Measurements from ENCODE around the gene URB1. TPM values are rescaled to one million over a fixed set of nuclear protein-coding genes. Genes with fewer than 3 reads are reported as not detected.
A peak's percentile ranks its signal among the peaks of the same experiment; 100 is the strongest.

URB1 gene
- total RNA-seq, 1 donor from 2014 or later = 13.5 TPM

DNA sequence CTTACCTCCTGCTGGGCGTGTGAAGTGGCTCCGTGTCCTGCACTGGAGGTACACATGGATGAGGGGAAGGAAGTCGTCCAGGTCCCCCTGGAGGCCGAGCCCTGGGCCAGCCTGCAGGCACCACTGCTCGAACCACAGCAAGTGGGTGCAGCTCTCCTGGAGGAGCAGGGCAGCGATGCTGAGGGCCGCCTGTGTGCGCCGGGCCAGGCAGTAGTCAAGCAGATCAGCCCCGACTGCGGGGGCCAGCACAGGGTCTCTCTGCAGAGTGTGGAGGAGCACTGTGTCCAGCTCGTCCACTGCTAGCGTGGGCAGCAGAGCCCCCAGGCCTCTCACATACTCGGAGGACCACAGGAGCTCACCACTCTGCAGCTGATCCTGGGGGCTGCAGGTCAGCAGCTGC is 45.9 kb downstream of the URB1 start:
- DNase-seq (ENCODE audit: low read depth in 2 of 2) = no peak

DNA sequence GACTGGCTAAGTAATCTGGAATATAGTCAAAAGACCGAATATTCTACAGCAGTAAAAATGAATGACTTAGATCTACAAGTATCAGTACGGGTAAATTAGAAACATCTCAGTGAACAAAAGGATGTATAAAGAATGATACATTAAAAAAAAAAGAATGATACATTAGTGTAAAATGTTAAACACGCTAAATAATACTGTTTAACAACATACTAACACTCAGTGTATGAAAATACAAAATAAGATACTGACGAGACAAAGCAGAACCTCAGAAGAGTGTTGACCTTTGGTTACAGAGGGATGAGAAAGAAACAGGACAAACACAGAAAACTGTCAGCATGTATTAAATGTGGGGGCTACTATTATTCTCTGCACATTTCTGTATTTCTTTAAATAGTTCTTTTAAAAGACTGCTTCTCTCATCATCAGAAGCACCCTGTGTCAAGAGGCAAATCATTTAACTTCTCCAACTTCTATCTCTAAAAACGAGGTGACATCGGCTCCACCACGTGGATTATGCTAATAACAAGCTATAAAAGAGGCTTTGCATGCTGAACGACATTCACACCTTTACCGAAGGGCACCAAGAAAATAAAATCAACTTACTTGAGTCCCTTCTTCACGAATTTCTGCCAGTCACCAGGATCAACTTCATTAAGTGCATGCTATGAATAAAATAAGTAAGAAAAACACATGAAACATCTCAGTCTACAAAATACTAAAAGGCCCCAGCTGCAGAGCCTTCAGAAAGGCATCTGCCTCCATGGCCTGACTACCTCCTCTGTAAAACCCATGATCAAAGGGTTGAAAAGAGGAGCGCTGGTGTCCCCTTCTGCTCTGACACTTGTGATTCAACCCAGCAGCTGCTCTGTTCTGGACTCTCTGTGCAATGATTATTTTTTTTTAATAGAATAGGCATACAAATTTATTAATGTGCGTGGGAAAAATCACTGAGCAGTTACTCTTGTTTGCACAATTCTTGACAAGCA is 51.7 kb downstream of the URB1 start:
- DNase-seq (ENCODE audit: low read depth in 2 of 2) = no peak

DNA sequence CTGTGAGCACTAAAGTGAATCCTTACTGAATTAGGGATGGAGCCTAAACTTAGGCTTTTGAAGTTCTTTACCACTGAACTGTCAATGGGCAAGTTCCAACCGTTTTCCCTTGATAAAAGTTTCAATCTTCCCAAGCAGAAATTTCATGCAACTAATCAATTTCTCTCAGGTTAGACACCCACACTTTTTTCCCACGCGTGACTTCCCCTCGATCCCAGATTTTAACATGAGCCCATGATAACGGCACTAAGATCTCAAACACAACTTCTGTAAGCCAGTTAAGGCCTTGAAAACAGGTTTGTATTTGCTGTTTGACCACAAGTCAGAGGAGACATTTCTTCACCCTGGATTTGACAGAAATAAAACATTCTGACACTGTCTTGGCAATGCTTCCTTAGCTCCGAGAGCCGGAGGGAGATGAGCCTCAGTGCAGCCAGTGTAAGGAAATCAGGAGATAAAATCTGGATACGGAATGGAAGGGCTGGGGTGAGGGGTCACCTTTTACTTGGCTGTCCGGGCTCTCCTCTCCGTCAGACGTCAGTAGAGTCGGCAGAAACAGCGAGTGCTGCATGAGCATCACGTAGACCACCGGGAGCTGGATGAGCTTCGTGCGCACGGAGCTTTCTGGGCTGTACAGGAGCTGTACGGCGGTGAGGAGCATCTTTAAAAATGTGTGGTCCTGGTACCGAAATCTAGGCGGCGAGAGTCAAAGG is 54.4 kb downstream of the URB1 start:
- DNase-seq (ENCODE audit: low read depth in 2 of 2) = no peak

DNA sequence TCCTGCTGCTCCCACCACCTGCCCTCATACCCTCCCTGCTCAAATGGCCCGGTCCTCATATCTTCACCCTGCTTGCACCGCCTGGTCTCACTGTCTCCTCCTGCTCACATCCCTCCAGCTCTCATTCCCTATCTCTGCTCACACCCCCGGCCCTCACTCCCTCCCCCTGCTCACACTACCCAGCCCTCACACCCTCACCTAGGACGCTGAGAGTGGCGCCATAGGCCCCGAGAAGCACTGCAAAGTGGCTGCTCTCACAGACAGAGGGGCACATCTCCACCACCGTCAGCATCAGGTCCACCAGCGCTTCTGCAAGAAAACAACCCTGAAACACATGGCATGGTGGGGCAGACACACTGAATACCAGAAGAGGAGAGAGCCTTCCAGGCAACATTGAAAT is 55.6 kb downstream of the URB1 start:
- no peak for DNase-seq (ENCODE audit: low read depth in 2 of 2)

GRCh38 chr21:32336711-32337110 is 56.1 kb downstream of the URB1 start:
- DNase-seq (ENCODE audit: low read depth in 2 of 2) = peak in 1 of 2 donors; percentile 28

DNA sequence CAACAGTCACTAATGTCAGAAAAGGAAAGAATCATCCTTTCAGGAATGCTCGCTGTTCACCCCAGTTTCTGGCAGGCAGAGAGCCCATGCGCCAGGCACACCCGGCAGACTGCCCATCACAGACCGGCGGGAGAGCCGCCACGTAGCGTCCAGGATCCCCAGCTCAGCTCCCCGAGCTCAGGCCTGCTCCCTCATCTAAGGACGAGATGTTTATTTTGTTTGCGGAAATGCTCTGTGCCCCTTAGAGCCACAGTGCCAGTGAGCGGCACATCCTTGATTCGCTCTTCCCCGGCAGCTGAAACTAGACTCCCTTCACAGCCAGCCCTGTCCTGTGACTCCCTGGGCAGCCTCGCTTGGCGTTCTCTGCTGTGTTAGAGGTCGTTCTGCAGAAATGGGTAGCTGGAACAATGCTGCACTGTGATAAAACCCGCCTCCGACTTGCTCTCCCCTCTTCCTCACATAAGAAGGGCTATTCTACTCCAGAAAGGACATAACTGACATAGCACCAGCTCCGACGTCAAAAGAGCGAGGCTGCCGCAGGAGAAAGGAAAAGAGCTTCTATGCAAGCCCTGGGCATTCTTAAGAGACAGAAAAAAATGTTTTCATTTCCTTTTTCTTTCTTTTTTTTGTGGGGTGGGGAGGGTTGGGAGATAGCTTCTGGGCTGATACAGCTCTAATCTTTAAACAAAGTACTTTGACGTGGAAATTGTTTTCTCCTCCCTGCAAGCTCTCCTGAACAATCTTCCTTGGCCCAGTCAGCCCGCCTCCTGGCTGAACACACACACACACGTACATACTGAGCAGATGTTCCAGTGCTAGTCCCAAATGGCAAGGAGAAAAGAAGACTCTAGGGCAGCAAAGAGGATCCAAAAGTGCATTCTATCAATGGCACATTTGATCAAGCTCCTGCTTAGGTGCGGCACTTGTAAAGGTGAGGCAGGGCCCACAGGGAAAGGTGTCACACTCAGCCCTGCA is 56.9 kb downstream of the URB1 start:
- no peak for DNase-seq (ENCODE audit: low read depth in 2 of 2)

- no peak for DNase-seq (ENCODE audit: low read depth in 2 of 2)
These were observed 57.8 kb downstream of the URB1 start for GRCh38 chr21:32334980-32335531.

DNA sequence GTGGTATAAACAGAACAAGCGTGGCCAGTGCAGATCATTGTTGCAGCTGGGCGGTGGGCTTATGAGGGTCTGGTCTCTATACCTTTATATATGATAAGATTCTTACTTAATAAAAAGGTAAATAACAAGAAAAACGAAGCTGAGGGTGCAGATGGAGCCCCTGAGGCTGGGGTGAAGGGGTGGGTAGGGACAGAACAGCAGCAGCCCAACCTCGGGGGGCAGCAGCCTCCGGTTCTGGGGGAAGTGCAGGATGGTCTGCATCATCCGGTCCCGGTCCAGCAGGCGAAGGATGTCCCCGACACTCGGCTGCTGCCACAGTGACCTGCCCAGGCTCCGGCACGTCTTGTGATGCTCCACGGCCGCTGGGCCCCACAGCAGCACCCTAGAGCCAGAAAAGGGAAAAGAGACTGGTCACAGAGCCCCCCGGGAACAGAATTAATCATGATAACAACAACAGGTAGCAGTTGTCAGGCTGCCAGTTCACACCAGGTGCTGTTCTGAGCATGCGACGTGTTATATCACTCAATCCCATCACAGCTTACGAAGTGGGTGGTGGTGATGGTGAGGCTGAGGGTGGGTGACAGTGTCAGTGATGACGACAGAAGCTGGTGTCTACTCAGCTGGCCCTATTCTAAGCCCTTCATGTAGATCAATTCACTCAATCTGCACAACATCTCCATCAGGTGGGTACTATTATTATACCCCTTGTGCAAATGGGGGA is 58.7 kb downstream of the URB1 start:
- DNase-seq (ENCODE audit: low read depth in 2 of 2) = no peak

GRCh38 chr21:32332463-32332951 is 60.3 kb downstream of the URB1 start:
- no peak for DNase-seq (ENCODE audit: low read depth in 2 of 2)

GRCh38 chr21:32331444-32332305 is 61.1 kb downstream of the URB1 start:
- DNase-seq (ENCODE audit: low read depth in 2 of 2) = no peak

- DNase-seq (ENCODE audit: low read depth in 2 of 2) = no peak
These were observed 62.0 kb downstream of the URB1 start for GRCh38 chr21:32330784-32331311.

DNA sequence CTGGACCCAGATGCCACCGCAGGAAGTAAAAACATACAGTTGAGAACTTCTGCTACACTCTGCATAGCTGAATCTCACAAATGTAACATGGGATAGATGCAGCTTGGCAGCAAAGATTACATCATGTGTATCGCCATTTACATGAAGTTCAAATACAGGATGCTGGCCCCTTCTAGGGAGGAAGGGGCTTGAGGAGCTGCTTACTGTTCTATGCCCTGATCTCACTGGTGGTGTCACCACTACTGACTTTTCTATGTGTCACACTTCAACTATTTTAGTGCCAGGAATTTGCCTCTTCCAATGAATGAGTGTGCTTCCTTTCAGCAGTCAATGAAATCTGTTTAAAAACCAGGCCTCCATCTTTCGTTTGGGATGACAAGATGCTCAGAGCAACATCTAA is 63.0 kb downstream of the URB1 start:
- DNase-seq (ENCODE audit: low read depth in 2 of 2) = peak; percentile 35 to 79

DNA sequence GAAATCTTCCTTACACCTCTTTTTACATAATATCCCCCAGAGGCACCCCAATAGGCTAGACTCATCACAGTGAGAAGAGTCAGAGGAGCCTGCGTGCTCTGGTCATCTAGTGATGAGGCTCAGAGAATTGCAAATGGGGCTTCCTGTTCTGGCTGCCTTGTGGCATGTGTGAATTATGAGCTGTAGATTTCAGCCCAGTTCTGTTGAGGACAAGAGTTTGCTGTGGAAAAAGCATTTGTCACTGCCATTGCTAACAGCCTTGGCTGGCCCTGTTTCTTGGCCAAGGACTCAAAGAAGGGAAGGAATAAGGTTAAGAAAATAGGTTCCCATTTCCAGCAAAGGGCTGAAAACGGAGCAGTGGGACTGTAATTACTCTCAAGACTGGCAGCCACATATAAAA is 63.5 kb downstream of the URB1 start:
- peak; percentile 21 to 57 for DNase-seq (ENCODE audit: low read depth in 2 of 2)

GRCh38 chr21:32328595-32328994 is 64.2 kb downstream of the URB1 start:
- DNase-seq (ENCODE audit: low read depth in 2 of 2) = peak; percentile 91 to 94

DNA sequence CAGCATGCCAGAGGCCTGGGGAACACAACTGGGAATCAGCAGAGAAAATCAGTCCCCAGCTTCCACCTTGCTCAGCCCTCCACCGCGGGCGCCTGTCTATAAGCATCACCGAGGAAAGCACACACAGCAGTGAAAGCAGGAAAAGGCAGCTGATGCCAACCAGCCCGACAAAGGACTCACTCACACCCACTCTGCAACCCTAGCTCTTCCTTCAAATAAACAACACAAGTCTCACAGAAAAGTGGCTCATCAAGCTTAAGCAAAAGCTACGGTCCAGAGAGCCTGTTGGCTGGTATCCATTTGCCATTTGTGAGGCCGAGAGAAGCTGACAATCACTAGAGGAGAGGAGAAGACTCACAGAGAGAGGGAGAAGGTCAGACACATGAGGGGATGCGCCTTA is 67.1 kb downstream of the URB1 start:
- no peak for DNase-seq (ENCODE audit: low read depth in 2 of 2)

- no peak for DNase-seq (ENCODE audit: low read depth in 2 of 2)
These were observed 70.1 kb downstream of the URB1 start for GRCh38 chr21:32322676-32323075.

- no peak for DNase-seq (ENCODE audit: low read depth in 2 of 2)
These were observed 70.7 kb downstream of the URB1 start for GRCh38 chr21:32322103-32322502.

DNA sequence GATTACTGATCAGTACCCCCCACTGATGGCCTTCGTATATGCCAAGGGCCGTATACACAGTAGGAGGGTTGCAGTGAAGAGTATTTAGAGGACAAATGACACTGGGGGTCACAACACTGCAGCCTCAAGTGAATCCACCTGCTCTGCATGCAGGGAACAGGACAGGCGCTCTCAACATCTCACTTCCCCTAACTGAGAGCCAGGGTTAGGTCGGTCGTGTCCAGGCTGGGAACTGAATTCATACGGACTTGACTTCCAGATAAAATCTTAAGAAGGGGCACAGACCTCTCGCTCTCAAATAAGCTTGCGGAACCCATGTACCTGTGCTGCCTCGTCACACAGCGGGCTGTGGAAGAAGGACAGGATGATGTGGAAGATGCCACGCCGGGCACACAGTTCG is 71.3 kb downstream of the URB1 start:
- no peak for DNase-seq (ENCODE audit: low read depth in 2 of 2)

GRCh38 chr21:32320726-32321125 is 72.1 kb downstream of the URB1 start:
- no peak for DNase-seq (ENCODE audit: low read depth in 2 of 2)
